Calu3 (cell line): Measurements from ENCODE around the gene RHOBTB3. TPM values are rescaled to one million over a fixed set of nuclear protein-coding genes. Genes with fewer than 3 reads are reported as not detected.

Experiments used
- BruUV-seq: library from RNA; stranded (reverse); fragments of 400-500 nt; replicated peaks from 2 replicates; lab custom pipeline; 2021; lab: Mats Ljungman, UMichigan
- CTCF ChIA-PET: fragments of 300-600 bp; sonication (Branson Sonifier 250); formaldehyde crosslinking; loops from one replicate; lab custom pipeline; 2022; ENCODE audit warnings: antibody characterized with exemption; lab: Charles Lee
- DNase-seq: peaks from one replicate; pipeline ENCODE4 v3.0.0; 2022
- H3K27ac Mint-ChIP-seq: one replicate; pipeline ENCODE4 v1.8.0; 2022; ENCODE audit warnings: mixed read lengths; ENCODE audit not compliant: unreplicated experiment
- H3K27me3 Mint-ChIP-seq: one replicate; pipeline ENCODE4 v1.8.0; 2022; ENCODE audit warnings: mixed read lengths; ENCODE audit not compliant: unreplicated experiment
- H3K36me3 Mint-ChIP-seq: one replicate; pipeline ENCODE4 v1.8.0; 2022; ENCODE audit warnings: mild to moderate bottlenecking, moderate library complexity, mixed read lengths; ENCODE audit not compliant: insufficient read depth, unreplicated experiment
- H3K4me1 Mint-ChIP-seq: one replicate; pipeline ENCODE4 v1.8.0; 2022; ENCODE audit warnings: mild to moderate bottlenecking, low read depth, mixed read lengths; ENCODE audit not compliant: unreplicated experiment
- H3K4me3 Mint-ChIP-seq: one replicate; pipeline ENCODE4 v1.8.0; 2022; ENCODE audit warnings: mild to moderate bottlenecking, low read depth, moderate library complexity, mixed read lengths; ENCODE audit not compliant: unreplicated experiment
- H3K9me3 Mint-ChIP-seq: one replicate; pipeline ENCODE4 v1.8.0; 2022; ENCODE audit warnings: low read depth, mixed read lengths; ENCODE audit not compliant: unreplicated experiment
- intact Hi-C: fragments of 100-400 bp; cut with micrococcal nuclease; formaldehyde crosslinking; loops from one replicate; pipeline ENCODE4 v1.10.0; 2022; ENCODE audit not compliant: unreplicated experiment
- total RNA-seq: library from RNA; stranded (reverse); gene quantifications from 2 replicates; pipeline ENCODE4 v1.2.3, GENCODE V29; 2022
- TF ChIP-seq, protein P1 (sequence below): fragments of 200-600 bp; IDR thresholded peaks from one replicate; pipeline ENCODE4 v1.8.0; 2022; ENCODE audit warnings: antibody characterized with exemption; ENCODE audit not compliant: unreplicated experiment

The RHOBTB3 gene
- total RNA-seq, 1 experiment from 2014 or later: 41.1 TPM

- Mint-ChIP-seq H3K9me3 (no peaks in the 10 kb centered on the region), H3K4me1 (peaks cover 24% of the 10 kb centered on the region), H3K4me3 (no peak overlapping the region), H3K27me3 (no peaks in the 10 kb centered on the region), H3K27ac (no peak overlapping the region), H3K36me3 (peaks cover 17% of the 10 kb centered on the region)
- CTCF ChIA-PET: no interaction called here
- no peak for DNase-seq
- no TSS peak for BruUV-seq
- intact Hi-C loops: no loop called here
- TF ChIP-seq, protein P1, sequence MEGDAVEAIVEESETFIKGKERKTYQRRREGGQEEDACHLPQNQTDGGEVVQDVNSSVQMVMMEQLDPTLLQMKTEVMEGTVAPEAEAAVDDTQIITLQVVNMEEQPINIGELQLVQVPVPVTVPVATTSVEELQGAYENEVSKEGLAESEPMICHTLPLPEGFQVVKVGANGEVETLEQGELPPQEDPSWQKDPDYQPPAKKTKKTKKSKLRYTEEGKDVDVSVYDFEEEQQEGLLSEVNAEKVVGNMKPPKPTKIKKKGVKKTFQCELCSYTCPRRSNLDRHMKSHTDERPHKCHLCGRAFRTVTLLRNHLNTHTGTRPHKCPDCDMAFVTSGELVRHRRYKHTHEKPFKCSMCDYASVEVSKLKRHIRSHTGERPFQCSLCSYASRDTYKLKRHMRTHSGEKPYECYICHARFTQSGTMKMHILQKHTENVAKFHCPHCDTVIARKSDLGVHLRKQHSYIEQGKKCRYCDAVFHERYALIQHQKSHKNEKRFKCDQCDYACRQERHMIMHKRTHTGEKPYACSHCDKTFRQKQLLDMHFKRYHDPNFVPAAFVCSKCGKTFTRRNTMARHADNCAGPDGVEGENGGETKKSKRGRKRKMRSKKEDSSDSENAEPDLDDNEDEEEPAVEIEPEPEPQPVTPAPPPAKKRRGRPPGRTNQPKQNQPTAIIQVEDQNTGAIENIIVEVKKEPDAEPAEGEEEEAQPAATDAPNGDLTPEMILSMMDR: no peak
Measured at GRCh38 chr5:95738072-95738471, 6.9 kb downstream of the RHOBTB3 start.

- CTCF ChIA-PET: no interaction called here
- TF ChIP-seq, protein P1: no peak
- no peak overlapping the region for H3K4me3 Mint-ChIP-seq
- H3K4me1 Mint-ChIP-seq: peaks cover 24% of the 10 kb centered on the region
- H3K27ac Mint-ChIP-seq: no peak overlapping the region
- intact Hi-C loops: no loop called here
- H3K9me3 Mint-ChIP-seq: no peaks in the 10 kb centered on the region
- BruUV-seq: no TSS peak
- no peak for DNase-seq
- peaks cover 17% of the 10 kb centered on the region for H3K36me3 Mint-ChIP-seq
- no peaks in the 10 kb centered on the region for H3K27me3 Mint-ChIP-seq
Measured at GRCh38 chr5:95738834-95739233, 7.7 kb downstream of the RHOBTB3 start.

GRCh38 chr5:95739857-95740256 is 8.7 kb downstream of the RHOBTB3 start:
- no peak for DNase-seq
- Mint-ChIP-seq H3K4me3 (no peak overlapping the region), H3K27me3 (no peaks in the 10 kb centered on the region), H3K9me3 (no peaks in the 10 kb centered on the region), H3K27ac (no peak overlapping the region), H3K36me3 (peaks cover 16% of the 10 kb centered on the region), H3K4me1 (peaks cover 15% of the 10 kb centered on the region)
- CTCF ChIA-PET: no interaction called here
- no TSS peak for BruUV-seq
- intact Hi-C loops: no loop called here
- TF ChIP-seq, protein P1: no peak

GRCh38 chr5:95741458-95741857 is 10.3 kb downstream of the RHOBTB3 start:
- TF ChIP-seq, protein P1: no peak

More at GRCh38 chr5:95741458-95741857, 10.3 kb downstream of the RHOBTB3 start:
- Mint-ChIP-seq H3K4me1 (peaks cover 8% of the 10 kb centered on the region), H3K4me3 (no peak overlapping the region), H3K9me3 (no peaks in the 10 kb centered on the region), H3K36me3 (peaks cover 12% of the 10 kb centered on the region), H3K27me3 (no peaks in the 10 kb centered on the region), H3K27ac (no peak overlapping the region)
- intact Hi-C loops: no loop called here
- no peak for DNase-seq
- CTCF ChIA-PET: no interaction called here
- BruUV-seq: no TSS peak
